Measurements from ENCODE around the gene SNAP25.

Gene SNAP25

DNA sequence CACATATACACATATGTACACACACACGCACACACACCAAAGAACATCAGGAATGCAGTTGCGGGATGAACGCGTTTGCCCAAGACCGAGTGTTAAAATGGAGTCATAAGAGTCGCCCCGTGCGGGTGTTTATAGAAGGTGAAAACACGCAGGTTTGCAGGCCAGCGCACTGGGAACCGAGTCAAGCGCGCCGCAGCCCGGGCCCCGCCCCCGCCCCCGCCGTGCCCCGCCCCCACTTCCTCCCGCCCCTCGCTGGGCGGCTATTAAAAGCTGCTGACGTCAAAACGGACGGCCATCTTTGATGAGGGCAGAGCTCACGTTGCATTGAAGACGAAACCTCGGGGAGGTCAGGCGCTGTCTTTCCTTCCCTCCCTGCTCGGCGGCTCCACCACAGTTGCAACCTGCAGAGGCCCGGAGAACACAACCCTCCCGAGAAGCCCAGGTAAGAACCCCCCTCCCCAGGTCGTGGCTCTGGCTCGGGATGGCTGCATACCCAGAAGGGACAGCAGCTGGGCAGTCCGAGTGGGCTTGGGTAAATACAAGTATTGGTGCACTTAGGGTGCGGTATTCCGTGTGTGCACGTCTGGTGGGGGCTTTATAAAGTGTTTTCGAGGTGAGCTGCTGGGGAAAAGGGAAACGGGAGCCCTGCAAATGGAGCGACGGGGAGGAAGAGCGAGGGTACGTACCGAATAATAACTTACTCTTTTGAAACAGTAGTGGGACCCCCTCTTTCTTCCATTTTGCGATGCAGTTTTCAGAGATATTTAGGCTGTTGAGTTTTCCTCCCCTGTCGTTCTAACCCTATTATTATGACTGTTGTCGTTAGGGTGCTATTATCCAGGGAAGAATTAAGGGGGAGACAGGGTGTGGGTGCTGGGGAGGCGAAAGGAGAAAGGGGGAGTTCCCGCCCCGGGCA lies at the start of gene SNAP25:
TSS of gene SNAP25 (plus strand) at position 295 of the 916 bp plus-strand sequence. CDS start 56,662 bp downstream, outside the sequence.
- DNase-seq, result peak; percentile 41 to 91 (median 81)

DNA sequence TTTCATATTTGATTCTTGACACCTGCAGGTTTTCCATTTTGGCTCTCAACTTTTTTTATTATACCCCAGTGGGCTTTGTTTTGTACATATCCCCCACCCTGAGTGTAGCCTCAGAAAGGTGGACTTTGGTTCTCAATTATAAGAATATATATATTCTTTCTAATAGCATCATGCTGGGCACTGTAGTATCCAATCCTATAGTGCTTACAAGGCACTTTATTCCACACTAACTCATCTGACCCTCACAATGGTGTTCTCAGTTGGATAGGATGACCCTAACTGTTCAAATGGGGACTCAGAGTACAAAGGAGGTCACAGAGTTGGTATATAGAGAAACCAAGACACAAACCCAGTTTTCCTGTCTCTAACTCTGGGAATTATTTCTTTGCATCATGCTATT lies 48.9 kb upstream of the SNAP25 start:
- DNase-seq, result no peak

DNA sequence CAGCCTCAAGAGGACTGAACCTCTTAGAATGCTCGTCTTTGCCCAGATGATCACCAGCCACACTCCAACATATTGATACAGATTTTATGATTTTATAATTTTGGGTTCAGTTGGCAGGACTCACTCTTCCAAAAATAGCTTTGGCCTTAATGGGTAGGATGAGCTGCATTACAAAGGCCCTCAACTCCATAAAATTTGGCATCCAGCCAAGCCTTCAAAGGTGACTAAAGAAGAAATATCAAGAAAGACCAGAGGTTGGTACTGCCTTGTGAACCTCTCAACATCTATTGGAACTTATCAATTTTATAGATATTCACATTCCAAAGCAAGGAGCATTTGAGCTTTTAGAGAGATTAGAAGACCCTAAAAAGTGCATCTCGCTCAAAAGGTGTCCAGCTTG lies 48.4 kb upstream of the SNAP25 start:
- no peak for DNase-seq

DNA sequence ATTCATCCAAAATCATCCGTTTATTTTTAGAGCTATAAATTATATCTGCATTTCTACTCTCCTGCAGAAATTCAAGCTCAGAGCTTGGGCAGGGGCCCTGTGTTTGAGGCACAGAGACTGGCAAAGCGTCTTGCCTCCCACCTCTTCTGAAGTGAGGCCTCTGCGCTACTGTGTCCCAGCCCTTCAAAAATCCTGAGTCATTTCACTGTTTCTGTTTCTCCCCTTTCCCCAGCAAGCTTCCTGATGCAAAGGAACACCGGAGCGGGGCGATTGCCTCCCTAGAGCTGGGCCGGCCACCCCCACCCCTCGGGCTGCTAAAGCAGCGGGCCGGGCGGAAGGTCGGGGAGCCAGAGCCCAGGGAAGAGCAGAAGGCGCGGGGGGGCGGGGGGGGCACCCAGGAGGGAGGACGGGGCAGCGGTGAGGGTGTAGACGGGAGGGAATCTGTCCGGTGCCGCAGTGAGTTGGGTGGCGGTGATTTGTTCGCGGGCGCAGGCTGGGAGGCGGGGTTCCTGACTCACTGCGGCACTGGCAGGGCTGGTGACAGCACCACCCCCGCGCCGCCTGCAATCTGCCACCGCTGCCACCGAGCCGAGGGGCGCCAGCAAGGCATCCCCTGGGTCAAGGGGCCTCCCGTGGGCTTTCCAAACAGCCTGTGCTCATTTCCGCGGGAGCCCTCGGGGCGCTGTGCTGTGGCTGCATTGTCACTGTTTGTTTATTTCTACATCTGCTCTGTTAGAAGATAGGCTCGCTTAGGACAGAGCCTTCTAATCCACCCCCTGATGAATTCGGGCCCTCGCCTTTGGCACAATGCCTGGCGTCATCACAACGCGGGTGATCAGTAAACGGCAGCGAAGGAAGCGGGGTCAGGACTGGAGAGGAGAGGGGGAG lies 46.5 kb upstream of the SNAP25 start:
- peak in 56 of 58 donors; percentile 16 to 87 (median 60) for DNase-seq

DNA sequence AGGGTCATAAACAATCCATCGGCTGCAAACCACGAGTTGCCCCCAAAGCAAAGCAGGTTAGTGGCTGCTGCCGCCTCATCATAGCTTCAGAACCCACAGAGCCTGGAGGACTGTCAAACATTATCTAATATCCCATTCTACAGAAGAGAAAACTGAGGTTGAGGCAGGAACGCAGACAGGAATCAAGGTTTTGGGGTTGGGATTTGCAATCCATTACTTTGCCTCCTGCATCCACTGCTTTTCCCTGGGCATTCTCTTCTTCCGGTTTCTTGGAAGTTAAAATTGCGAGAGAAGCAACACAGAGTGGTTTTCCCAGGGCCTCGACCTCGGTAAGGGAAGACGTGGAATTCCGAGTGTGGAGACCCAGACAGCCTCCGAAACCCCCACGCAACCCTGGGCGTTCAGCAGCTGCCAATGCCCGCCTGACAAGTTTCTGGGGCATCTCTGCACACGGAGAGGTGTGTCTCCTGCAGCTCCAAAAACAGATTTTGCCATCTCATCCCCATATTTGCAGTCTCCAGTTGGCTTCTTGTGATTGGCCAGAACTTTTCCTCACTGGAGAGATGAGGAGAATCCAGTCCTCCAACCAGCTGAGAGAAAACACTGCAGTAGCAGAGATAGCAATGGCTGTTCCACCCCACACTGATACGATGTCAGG lies 45.5 kb upstream of the SNAP25 start:
- DNase-seq, result peak in 46 of 58 donors; percentile 3 to 87 (median 27)

DNA sequence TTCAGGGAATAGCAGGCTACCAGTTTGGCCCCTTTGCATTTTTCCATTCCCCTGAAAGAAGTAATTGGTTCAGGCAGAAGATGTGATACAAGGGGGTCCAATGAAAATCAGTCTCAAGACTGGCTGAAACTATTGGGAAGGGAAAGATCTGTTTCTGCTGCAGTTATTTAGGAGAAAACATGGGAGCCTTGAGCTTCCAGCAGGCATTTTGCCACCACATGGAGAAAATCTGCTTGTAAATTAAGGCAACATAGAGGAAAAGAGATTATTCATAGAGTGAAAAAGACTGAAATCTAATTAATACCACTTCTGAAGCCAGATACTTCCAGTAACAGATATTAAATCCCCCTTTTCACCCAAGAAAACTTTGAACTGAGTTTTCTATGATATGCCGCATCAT lies 44.2 kb upstream of the SNAP25 start:
- DNase-seq, result no peak

DNA sequence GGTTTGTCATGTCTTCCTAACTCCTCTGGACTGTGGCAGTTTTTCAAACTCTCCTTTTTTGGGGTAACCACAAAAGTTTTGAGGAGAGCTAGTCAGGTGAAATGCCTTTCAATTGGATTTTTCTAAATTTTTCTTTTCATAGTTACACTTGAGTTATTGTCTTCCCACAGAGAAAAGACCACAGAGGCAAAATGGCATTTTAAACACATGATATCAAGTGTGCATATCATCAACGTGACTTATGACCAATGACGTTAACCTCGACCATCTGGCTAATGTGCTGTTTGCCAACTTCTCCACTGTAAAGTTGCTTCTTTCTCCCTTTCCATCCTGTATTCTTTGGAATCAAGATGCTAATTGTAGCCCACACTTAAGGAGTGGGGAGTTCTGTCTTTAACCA lies 41.3 kb upstream of the SNAP25 start:
- no peak for DNase-seq

DNA sequence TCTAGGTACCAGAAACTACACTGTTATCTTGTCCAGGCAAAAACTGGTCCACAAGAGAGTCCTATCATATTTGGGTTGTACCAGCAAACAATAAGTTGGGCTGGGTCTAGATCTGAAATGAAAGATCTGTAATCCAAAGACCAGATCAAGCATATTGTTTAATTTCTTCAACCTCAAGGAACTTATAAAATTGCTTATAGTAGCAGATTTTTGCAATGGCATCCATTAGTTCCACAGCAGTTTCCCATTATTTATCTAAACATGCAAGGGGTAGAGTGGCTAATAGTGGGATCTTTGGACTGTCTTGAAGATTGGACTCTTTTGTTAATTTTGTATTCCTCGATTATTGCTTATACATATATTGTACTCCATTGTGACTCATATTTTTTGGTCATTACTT lies 40.5 kb upstream of the SNAP25 start:
- no peak for DNase-seq

DNA sequence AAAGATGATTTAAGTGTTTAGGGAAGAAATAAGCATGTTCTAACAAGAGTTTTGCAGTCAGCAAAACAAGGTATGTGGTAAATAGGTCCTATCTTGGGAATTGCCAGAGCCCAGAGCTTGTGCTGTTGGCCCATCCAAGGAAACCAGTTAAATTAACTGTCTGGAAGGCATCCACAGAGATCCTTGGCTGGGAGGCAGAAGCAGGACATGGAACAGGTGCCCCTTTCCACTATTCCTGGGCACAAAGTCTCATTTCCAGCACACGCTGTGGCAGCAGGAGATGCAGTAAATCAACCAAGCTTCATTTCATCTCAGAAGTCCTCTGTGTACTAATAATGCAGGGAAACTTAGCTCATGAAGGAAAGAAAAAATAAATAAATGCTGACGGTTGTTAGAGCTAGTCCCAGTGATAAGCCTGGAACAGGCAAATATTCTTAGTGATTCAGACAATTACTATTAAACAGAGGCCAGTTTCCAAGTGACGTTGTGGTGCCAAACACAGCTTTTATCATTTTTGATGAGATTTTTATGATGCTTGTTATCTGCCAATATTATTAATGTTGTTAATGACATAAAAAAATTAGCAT lies 39.8 kb upstream of the SNAP25 start:
- no peak for DNase-seq

DNA sequence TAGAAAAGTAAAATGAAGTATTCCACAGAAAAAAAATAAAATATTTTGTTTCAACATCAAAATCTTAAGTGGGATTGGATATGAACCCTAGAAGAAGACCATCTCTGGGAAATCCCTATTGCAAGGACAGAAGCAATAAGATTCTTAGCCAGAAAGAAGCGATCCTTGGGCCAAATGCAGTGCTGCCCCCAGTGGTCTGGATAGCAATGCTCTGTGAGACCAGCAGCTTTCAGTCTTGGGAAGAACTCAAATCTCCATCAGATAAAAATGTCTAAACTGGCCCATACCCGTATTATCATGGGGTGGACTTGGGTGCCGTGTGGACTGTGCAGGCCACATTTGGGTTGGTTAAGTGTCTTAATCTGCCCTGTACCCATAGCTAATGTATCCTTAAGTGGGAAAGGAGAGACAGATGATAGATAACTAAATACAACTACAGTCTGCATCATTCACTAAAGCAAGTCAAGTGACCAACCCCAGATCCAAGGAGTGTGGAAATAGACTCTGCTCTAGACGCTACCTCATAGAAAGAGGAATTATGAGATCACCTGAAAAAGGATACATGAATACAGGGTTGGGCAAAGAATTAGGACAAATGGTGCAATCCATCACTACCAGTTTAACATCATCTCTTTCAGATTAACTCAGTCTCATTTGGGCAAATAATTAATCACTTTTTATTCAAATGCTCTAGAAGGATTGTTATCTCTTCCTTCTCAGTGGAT lies 38.9 kb upstream of the SNAP25 start:
- DNase-seq, result peak in 1 of 58 donors; percentile 9

DNA sequence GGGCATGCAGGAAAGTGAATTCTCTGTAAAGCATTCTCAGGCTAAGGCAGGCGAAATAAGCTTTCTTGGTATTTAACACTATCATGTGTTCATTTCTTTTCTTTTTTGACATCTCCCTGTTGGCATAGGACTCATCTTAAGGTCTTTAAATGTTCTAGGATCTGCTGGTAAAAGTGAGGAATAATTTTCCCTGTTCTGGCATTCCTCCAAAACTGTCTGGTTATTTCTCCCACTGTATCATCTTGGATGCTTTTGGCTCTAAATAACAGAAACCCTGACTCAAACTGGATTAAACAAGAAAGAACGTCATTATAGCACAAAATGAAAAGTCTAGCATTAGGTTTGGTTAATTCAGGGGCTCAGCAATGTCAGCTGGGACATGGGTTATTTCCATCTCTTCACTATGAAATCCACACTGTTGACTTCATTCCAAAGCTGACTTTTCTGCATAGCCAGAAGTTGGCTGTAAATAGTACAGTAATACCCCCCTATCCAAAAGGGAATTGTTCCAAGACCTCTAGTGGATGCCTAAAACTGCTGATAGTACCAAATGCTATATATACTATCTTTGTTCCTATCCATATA lies 37.9 kb upstream of the SNAP25 start:
- no peak for DNase-seq

DNA sequence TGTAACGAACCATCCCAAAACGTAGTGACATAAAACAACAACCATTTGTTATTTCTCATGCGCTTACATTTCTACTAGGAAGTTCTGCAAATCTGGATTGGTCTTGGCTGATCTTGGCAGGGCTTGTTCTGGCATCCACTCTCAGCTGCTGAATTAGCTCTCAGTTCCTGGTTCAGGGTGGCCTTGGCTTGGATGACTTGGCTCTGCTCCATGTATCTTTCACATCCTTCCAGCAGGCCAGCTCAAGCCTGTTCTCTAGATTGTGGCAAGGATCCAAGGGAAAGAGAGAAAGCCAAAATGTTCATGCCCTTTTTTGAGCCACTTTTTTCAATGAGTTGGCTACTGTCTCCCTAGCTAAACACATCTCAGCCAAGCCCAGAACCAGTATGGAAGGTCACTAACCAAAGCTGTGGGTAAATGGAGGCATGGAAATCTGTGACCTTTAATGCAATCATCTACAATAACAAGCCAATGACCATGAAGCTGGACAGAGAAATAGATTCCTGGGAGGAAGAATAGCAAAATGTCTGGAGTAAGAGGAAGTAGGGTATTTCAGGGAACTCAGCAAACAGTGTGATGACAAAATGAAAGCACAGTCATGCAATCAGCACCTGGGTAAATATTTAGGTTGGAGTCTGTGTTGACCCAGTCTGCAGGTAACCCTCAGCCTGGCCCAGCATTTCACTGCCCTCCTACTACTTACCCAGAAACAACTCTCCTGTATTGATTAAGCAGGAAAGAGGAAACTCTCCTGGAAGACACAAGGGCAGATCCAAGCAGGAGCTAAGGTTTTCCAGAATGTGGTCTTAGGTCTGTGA lies 32.7 kb upstream of the SNAP25 start:
- DNase-seq, result peak in 42 of 58 donors; percentile 3 to 84 (median 32)

DNA sequence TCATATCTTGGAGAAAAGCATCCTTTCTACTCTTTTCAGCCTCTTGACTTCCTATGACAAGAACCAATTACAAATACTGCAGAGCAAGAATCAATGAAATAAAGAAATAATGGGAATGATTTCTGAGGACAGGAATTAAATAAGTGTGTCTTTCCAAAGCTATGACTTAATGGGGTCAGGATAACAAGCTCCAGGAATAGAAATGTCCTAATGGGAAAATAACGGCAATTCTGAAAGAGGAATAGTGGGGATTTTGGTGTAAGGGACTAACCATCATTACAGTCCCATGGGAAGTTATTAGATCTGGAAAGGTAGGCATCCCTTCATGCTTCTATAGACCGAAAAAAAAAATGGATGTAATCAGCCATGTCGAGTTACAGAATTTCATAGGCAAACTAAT lies 28.2 kb upstream of the SNAP25 start:
- DNase-seq, result no peak

DNA sequence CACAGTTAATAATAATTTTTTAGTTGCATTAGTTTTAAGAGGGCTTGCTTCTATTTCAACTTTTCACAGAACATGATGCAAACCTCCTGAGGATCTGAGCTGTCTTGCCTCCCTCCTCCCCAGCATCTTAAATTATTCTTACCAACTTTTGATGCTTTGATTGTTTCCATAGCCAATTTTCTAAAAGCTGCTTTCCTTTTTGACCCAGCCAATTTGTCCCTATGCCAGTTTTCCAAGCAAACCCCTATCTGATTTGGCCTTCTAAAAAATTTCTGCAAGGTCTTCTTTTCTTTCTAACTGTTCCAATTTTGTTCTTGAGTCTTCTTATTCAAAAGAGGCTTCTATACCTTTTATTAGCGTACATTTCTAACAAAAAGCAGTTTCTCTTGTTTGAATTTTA lies 26.5 kb upstream of the SNAP25 start:
- DNase-seq, result no peak

DNA sequence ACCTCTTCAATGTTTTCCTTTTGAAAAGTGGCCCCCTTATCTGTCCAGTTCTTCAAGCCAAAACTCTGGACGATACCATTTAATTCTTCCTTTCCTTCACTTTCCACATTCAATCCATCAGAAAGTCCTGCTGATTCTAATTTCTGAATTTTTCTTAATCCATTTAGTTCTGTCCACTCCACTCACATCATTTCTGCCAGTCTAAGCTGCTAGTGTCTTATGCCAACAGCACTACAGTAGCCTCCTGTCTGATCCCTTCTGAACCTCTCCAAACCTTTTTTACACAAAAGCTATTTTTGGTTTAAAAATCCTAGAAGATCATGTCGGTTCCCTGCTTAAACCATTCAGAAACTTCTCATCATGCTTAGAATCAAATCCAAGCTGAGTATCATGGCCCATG lies 24.5 kb upstream of the SNAP25 start:
- DNase-seq, result no peak

DNA sequence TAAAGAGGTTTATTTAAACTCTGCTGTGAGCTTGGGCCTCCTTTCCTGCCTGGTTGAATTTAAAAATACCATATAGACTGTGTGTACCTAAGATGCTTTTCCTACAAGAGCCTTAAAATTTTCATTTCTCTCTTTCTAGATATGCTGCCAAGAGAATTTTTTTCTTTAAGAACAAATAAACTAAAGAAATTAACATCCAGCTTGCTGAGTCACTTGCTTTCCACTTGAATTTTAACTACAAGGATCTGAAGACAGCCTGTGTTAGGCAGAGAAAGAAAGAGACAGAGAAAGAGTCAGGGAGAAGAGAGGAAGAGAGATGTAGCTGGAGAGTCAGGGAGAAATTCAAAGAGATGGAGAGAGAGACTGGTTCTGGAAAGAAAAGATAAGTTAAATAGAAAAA lies 18.3 kb upstream of the SNAP25 start:
- peak in 2 of 58 donors; percentile 21 to 28 for DNase-seq

DNA sequence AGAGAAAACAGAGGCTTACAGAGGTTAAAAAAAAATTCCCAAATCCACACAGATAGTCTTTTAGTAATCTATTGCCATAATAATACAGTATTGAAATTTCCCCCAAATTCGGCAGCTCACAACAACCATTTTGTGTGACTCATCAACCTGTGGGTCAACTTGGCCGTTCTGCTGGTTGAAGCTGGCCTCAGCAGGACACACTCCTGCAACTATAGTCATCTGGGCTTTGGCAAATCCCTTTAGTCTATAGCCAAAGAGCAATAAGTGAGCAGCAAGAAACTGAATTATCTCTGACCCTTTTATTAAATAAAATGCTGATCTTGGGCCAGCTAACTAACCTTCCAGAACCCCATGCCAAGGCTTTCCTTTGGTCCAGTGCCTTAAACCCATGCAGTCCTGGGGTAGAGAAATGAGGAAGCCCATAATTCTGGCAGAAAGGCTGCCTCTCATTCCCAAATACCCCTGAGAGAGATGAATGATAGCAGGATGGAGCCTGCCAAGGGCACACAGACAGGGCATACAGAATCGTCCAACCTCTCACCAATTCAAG lies 17.2 kb upstream of the SNAP25 start:
- DNase-seq, result no peak

DNA sequence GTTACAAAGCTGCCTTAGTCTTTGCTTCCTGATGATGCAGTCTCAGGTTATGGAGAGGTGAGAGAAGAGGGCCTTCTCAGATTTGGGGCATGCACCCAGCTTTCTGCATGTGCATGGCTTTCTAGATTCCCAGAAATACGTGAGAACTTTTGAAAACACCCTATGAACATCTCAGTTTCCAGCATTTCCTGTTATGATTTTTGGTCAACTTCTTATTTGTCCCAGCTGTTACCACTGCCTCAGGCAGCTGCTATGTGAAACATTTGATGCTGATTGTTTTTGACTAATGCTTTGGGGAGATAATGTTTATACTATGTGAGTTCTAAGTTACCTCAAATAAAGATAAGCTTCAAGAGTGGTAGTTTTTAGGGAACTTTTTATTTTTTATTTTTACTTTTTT lies 9.5 kb upstream of the SNAP25 start:
- no peak for DNase-seq

DNA sequence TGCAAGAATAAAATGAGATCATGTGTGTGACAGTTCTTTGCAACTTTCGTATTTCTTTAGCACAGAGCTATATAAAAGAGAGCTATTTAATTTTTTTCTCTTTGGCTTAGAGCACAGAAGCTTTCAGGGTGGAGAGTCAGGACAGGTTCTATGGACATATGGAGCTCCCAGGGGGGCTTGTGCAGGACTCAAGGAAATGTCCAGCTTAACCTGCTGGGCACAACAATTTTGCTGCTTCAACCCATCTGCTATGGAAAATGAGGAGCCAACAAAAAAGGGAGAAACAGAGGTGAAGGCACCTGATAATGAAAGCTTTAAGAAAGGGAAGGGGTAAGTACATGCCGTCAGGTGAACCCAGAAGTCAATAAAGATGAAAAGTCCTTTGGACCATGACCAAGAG lies 5.1 kb upstream of the SNAP25 start:
- no peak for DNase-seq

Measured in anterior cingulate cortex (tissue), 58 donors.